Mammary epithelial cell (primary cell): ENCODE measurements around the gene ZKSCAN5.

Experiments
- EZH2 ChIP-seq: IDR thresholded peaks from 2 replicates; pipeline ENCODE4 v1.6.1; 2012; ENCODE audit warnings: low read length, inconsistent platforms, borderline replicate concordance
- TF ChIP-seq, protein P1 (sequence below), 2 donors: IDR thresholded peaks in 1 of 2; conservative IDR thresholded peaks in 1 of 2; 2 replicates each; pipeline ENCODE4 v1.5.1; 2011 to 2012; ENCODE audit warnings: inconsistent platforms in 2 of 2, low read length in 2 of 2, mild to moderate bottlenecking in 2 of 2, control low read depth in 1 of 2, low read depth in 1 of 2; ENCODE audit not compliant: insufficient read depth in 1 of 2; ENCODE audit errors: extremely low read depth in 1 of 2

DNA sequence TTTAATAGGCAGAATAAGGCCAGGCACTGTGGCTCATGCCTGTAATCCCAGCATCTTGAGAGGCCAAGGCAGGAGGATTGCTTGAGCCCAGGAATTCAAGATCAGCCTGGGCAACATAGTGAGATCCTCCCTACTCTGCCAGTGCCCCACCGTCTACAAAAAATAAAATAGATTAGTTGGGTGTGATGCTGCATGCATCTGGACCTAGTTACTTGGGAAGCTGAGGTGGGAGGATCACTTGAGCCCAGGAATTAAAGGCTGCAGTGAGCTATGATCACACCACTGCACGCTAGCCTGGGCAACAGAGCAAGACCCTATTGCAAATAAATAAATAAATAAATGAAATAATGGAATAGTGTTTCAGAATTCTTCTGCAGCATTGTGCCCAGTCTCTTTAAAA, 31.2 kb downstream of the ZKSCAN5 start:
- TF ChIP-seq, protein P1, sequence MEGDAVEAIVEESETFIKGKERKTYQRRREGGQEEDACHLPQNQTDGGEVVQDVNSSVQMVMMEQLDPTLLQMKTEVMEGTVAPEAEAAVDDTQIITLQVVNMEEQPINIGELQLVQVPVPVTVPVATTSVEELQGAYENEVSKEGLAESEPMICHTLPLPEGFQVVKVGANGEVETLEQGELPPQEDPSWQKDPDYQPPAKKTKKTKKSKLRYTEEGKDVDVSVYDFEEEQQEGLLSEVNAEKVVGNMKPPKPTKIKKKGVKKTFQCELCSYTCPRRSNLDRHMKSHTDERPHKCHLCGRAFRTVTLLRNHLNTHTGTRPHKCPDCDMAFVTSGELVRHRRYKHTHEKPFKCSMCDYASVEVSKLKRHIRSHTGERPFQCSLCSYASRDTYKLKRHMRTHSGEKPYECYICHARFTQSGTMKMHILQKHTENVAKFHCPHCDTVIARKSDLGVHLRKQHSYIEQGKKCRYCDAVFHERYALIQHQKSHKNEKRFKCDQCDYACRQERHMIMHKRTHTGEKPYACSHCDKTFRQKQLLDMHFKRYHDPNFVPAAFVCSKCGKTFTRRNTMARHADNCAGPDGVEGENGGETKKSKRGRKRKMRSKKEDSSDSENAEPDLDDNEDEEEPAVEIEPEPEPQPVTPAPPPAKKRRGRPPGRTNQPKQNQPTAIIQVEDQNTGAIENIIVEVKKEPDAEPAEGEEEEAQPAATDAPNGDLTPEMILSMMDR (conservative IDR thresholded peaks at IDR 0.05 in 1 of 2, IDR thresholded peaks at IDR 0.05 in 1 of 2; ENCODE audit: extremely low read depth in 1 of 2, insufficient read depth in 1 of 2, low read depth in 1 of 2, low read length in 2 of 2): no peak
- TF ChIP-seq EZH2: no peak
